Parathyroid adenoma (tissue), 2 donors: Measurements from ENCODE around the gene SIRPB2.

Experiments
- H2AFZ ChIP-seq: fragments of 300-600 bp; sonication (generic); one replicate; pipeline ENCODE4 v1.7.0; 2017; ENCODE audit warnings: antibody characterized with exemption, mild to moderate bottlenecking
- H3K27ac ChIP-seq: fragments of 300-600 bp; sonication (generic); one replicate; pipeline ENCODE4 v1.7.0; 2017
- H3K27me3 ChIP-seq: fragments of 300-600 bp; sonication (generic); one replicate; pipeline ENCODE4 v1.7.0; 2017; ENCODE audit warnings: low read length; ENCODE audit not compliant: control insufficient read depth, insufficient read depth
- H3K36me3 ChIP-seq: fragments of 300-600 bp; sonication (generic); one replicate; pipeline ENCODE4 v1.7.0; 2017; ENCODE audit warnings: low read length; ENCODE audit not compliant: control insufficient read depth, insufficient read depth
- H3K4me1 ChIP-seq: fragments of 300-600 bp; sonication (generic); one replicate; pipeline ENCODE4 v1.7.0; 2017; ENCODE audit warnings: control low read depth
- H3K4me2 ChIP-seq: fragments of 300-600 bp; sonication (generic); one replicate; pipeline ENCODE4 v1.7.0; 2017; ENCODE audit warnings: low read length
- H3K4me3 ChIP-seq: fragments of 300-600 bp; sonication (generic); one replicate; pipeline ENCODE4 v1.7.0; 2017; ENCODE audit warnings: low read depth, low read length
- H3K79me2 ChIP-seq: fragments of 300-600 bp; sonication (generic); one replicate; pipeline ENCODE4 v1.7.0; 2017; ENCODE audit warnings: control low read depth
- H3K9ac ChIP-seq: fragments of 300-600 bp; sonication (generic); one replicate; pipeline ENCODE4 v1.7.0; 2017; ENCODE audit warnings: mild to moderate bottlenecking
- H3K9me3 ChIP-seq: fragments of 300-600 bp; sonication (generic); one replicate; pipeline ENCODE4 v1.7.0; 2017; ENCODE audit warnings: low read length; ENCODE audit not compliant: control insufficient read depth
- CTCF ChIP-seq: fragments of 300-600 bp; sonication (generic); IDR thresholded peaks from one replicate; pipeline ENCODE4 v1.7.0; 2017; ENCODE audit warnings: antibody characterized with exemption, mild to moderate bottlenecking
- donor health status: primary hyperparathyroidism.

Gene SIRPB2

GRCh38 chr20:1486566-1486965, 4.7 kb downstream of the SIRPB2 start:
- no peak overlapping the region for H3K4me2 ChIP-seq
- TF ChIP-seq CTCF, result no peak
- no peak overlapping the region for H2AFZ ChIP-seq
- no peak overlapping the region for H3K9ac ChIP-seq
- H3K36me3 ChIP-seq, result no peaks in the 10 kb centered on the region
- no peaks in the 10 kb centered on the region for H3K4me1 ChIP-seq
- no peak overlapping the region for H3K4me3 ChIP-seq
- H3K79me2 ChIP-seq, result no peaks in the 10 kb centered on the region
- no peak overlapping the region for H3K27ac ChIP-seq
- H3K27me3 ChIP-seq, result no peaks in the 10 kb centered on the region
- no peaks in the 10 kb centered on the region for H3K9me3 ChIP-seq

- Histone ChIP-seq H3K9me3 (no peaks in the 10 kb centered on the region), H3K27me3 (no peaks in the 10 kb centered on the region), H3K4me3 (no peak overlapping the region), H3K27ac (no peak overlapping the region), H3K4me2 (no peak overlapping the region), H3K9ac (no peak overlapping the region), H3K4me1 (no peaks in the 10 kb centered on the region), H3K79me2 (no peaks in the 10 kb centered on the region), H2AFZ (no peak overlapping the region), H3K36me3 (no peaks in the 10 kb centered on the region)
- no peak for TF ChIP-seq CTCF
Observed at GRCh38 chr20:1484438-1485116, 6.6 kb downstream of the SIRPB2 start.

DNA sequence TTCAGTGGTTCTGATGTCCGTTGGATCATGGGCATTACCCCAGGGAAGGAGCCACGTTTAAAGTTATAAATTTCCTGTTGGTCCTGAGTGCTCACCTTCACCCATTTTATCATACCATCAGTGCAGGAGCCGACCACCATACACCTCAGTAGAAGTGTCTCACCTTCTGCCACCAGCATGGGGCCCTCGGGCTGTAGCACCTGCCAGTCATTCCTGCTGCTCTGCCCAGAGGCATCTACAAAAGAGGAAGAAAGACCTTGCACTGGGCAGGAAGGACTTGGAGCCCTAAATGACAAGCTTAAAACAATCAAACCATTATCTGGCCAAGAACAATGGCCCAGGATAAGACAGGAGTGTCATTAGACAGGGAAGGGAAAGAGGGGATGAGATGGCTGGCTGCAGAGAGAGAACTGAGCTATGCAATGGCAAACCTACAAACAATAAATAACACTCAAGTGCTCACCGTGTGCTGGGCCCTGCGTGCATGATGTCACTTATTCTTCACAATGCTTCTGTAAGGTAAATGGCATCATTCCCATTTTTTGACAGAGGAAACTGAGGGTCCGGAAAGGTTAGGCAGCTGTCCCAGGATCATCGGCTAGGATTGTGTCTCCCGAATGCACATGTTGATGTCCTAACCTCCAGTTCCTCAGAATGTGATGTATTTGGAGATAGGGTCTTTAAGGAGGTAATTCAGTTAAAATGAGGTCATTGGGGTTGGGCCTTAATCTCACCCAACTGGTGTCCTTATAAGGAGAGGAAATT, 11.2 kb downstream of the SIRPB2 start:
- no peaks in the 10 kb centered on the region for H3K4me1 ChIP-seq

DNA sequence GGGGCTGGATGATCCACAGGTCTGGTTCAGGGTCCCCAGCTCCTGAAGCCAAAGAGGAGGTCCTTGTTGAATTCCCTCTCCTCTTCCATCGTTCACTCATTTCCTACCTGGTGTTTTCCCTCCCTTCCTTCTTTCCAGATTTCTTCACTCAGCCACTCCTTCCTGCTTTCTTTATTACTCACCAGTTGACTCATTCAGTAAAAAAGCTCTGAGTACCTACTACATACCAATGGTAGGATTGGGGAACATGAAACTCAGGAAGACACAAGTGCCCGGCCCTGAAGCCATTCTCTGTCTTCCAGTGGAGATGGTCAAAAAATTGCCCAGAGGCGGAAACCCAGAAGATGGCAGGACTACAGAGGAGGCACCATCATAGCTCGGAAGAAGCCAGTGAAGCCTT, 12.7 kb downstream of the SIRPB2 start:
- Histone ChIP-seq H3K79me2 (no peaks in the 10 kb centered on the region), H2AFZ (no peak overlapping the region), H3K4me2 (no peak overlapping the region), H3K9ac (no peak overlapping the region), H3K4me3 (no peak overlapping the region), H3K36me3 (no peaks in the 10 kb centered on the region), H3K27me3 (no peaks in the 10 kb centered on the region), H3K4me1 (no peaks in the 10 kb centered on the region), H3K9me3 (no peaks in the 10 kb centered on the region), H3K27ac (no peak overlapping the region)
- no peak for TF ChIP-seq CTCF

More for the DNA sequence above, 11.2 kb downstream of the SIRPB2 start:
- H3K4me2 ChIP-seq, result no peak overlapping the region
- H3K79me2 ChIP-seq, result no peaks in the 10 kb centered on the region
- no peak overlapping the region for H3K9ac ChIP-seq
- no peaks in the 10 kb centered on the region for H3K36me3 ChIP-seq
- H3K27me3 ChIP-seq, result no peaks in the 10 kb centered on the region
- no peaks in the 10 kb centered on the region for H3K9me3 ChIP-seq
- no peak for TF ChIP-seq CTCF
- no peak overlapping the region for H3K27ac ChIP-seq
- H2AFZ ChIP-seq, result no peak overlapping the region
- H3K4me3 ChIP-seq, result no peak overlapping the region
